PC-3 (cell line): Measurements from ENCODE around the gene PCDH15. TPM values are rescaled to one million over a fixed set of nuclear protein-coding genes. Genes with fewer than 3 reads are reported as not detected.
A peak's percentile ranks its signal among the peaks of the same experiment; 100 is the strongest.

Experiments used
- ATAC-seq: fragments of 200-7000 bp; cut with Tn5 transposase; 2 replicates; pipeline ENCODE4 v1.9.1; 2020; ENCODE audit warnings: mild to moderate bottlenecking, moderate library complexity
- BruUV-seq: library from RNA; stranded (reverse); fragments of 400-500 nt; replicated peaks from 2 replicates; lab custom pipeline; 2021; lab: Mats Ljungman, UMichigan
- CTCF ChIA-PET: fragments of 300-600 bp; sonication (Branson Sonifier 250); formaldehyde crosslinking; loops from one replicate; lab custom pipeline; 2022; ENCODE audit warnings: antibody characterized with exemption; lab: Charles Lee
- POLR2A ChIA-PET: fragments of 300-600 bp; sonication (Branson Sonifier 250); formaldehyde crosslinking; loops from one replicate; lab custom pipeline; 2022; ENCODE audit warnings: antibody characterized with exemption; ENCODE audit not compliant: unreplicated experiment; lab: Charles Lee
- DNase-seq: peaks from one replicate; pipeline ENCODE4 v3.0.0-alpha.2; 2015
- H2AFZ ChIP-seq: fragments of 300-600 bp; sonication (generic); 2 replicates; pipeline ENCODE4 v1.6.0; 2016; ENCODE audit warnings: antibody characterized with exemption, low read length
- H3F3A ChIP-seq: fragments of 300-600 bp; sonication (generic); one replicate; pipeline ENCODE4 v1.6.0; 2017; ENCODE audit warnings: antibody characterized with exemption, low read length, control low read depth, mild to moderate bottlenecking; ENCODE audit not compliant: unreplicated experiment
- H3K27ac ChIP-seq: fragments of 300-600 bp; sonication (generic); 2 replicates; pipeline ENCODE4 v1.5.1; 2016; ENCODE audit warnings: mild to moderate bottlenecking, low read length
- H3K27me3 ChIP-seq: fragments of 300-600 bp; sonication (generic); 2 replicates; pipeline ENCODE4 v1.6.1; 2016; ENCODE audit warnings: low read length, mixed read lengths
- H3K36me3 ChIP-seq: fragments of 300-600 bp; sonication (generic); 2 replicates; pipeline ENCODE4 v1.6.1; 2016; ENCODE audit warnings: low read depth, mixed run types, low read length, mixed read lengths
- H3K4me1 ChIP-seq: fragments of 300-600 bp; sonication (generic); 2 replicates; pipeline ENCODE4 v1.5.1; 2016; ENCODE audit warnings: low read length; ENCODE audit not compliant: insufficient read depth
- H3K4me2 ChIP-seq: fragments of 300-600 bp; sonication (generic); 2 replicates; pipeline ENCODE4 v1.6.0; 2016; ENCODE audit warnings: low read length
- H3K4me3 ChIP-seq: fragments of 300-600 bp; sonication (generic); 2 replicates; pipeline ENCODE4 v1.5.1; 2016; ENCODE audit warnings: mild to moderate bottlenecking, low read length, mixed read lengths
- H3K79me2 ChIP-seq: fragments of 300-600 bp; sonication (generic); 2 replicates; pipeline ENCODE4 v1.6.1; 2017; ENCODE audit warnings: low read length, mixed read lengths
- H3K9ac ChIP-seq: fragments of 300-600 bp; sonication (generic); 2 replicates; pipeline ENCODE4 v1.6.0; 2016; ENCODE audit warnings: mild to moderate bottlenecking, low read length
- H3K9me2 ChIP-seq: fragments of 300-600 bp; sonication (generic); replicated peaks from 2 replicates; pipeline ENCODE4 v1.6.1; 2016; ENCODE audit warnings: mixed run types, low read length, mixed read lengths
- H3K9me3 ChIP-seq: fragments of 300-600 bp; sonication (generic); 2 replicates; pipeline ENCODE4 v1.6.1; 2016; ENCODE audit warnings: low read length, mixed read lengths
- H4K20me1 ChIP-seq: fragments of 300-600 bp; sonication (generic); 2 replicates; pipeline ENCODE4 v1.6.1; 2016; ENCODE audit warnings: low read length, mixed read lengths
- EZH2 ChIP-seq: fragments of 300-600 bp; sonication (generic); IDR thresholded peaks from one replicate; pipeline ENCODE4 v1.6.1; 2017; ENCODE audit warnings: antibody characterized with exemption, mild to moderate bottlenecking, low read length; ENCODE audit not compliant: unreplicated experiment
- EZH2phosphoT487 ChIP-seq: fragments of 300-600 bp; sonication (generic); IDR thresholded peaks from 2 replicates; pipeline ENCODE4 v1.6.1; 2018; ENCODE audit warnings: mild to moderate bottlenecking, antibody characterized with exemption, low read length, borderline replicate concordance
- intact Hi-C: fragments of 100-400 bp; cut with micrococcal nuclease; formaldehyde crosslinking; loops from 2 replicates; pipeline ENCODE4 v1.9.0; 2023
- total RNA-seq: library from RNA; depleted of rRNA; stranded (reverse); fragments of >200 nt; gene quantifications from 2 replicates; pipeline ENCODE4 v1.2.3, GENCODE V29; 2014
- TF ChIP-seq, protein P1 (sequence below): fragments of 300-600 bp; sonication (generic); conservative IDR thresholded peaks from 2 replicates; pipeline ENCODE4 v1.5.1; 2017; ENCODE audit warnings: antibody characterized with exemption, low read depth, mild to moderate bottlenecking, low read length

The PCDH15 gene
- total RNA-seq, 1 experiment from 2014 or later, result not detected

DNA sequence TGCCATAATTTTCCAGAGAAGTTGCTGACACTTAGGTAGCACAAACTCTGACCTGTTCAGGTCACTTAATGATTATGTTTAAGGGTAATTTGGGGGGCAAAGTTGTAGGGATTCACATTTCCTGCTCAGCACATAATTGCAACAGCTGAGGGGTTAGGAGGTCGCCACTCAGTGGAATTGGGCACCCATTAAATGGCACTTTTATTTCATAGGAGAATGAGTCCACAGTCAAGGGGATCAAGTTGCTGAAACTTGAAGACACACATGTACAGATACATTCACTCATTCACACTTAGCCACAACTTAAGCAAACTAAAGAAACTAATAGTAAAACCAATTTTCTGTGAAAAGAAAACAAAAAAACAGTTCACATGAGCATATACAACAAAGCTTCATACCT, 1.5 kb downstream of the PCDH15 start:
- Histone ChIP-seq H3K9me2 (0 out of 2 replicates have a peak, but pooled peaks cover 4% of the 10 kb centered on the region), H3K4me1 (peaks cover 27% of the 10 kb centered on the region), H3K27me3 (no peaks in the 10 kb centered on the region), H3K9ac (no peak overlapping the region), H3K79me2 (no peaks in the 10 kb centered on the region), H4K20me1 (no peaks in the 10 kb centered on the region), H3K4me2 (no peak overlapping the region), H3F3A (no peaks in the 10 kb centered on the region), H3K27ac (no peak overlapping the region), H3K36me3 (no peaks in the 10 kb centered on the region), H2AFZ (no peak overlapping the region), H3K9me3 (no peaks in the 10 kb centered on the region), H3K4me3 (no peak overlapping the region)
- ChIA-PET CTCF (no interaction called here), POLR2A (no interaction called here)
- DNase-seq, result no peak
- no peak for ATAC-seq
- no peak for TF ChIP-seq EZH2
- no peak for TF ChIP-seq EZH2phosphoT487
- TF ChIP-seq, protein P1, sequence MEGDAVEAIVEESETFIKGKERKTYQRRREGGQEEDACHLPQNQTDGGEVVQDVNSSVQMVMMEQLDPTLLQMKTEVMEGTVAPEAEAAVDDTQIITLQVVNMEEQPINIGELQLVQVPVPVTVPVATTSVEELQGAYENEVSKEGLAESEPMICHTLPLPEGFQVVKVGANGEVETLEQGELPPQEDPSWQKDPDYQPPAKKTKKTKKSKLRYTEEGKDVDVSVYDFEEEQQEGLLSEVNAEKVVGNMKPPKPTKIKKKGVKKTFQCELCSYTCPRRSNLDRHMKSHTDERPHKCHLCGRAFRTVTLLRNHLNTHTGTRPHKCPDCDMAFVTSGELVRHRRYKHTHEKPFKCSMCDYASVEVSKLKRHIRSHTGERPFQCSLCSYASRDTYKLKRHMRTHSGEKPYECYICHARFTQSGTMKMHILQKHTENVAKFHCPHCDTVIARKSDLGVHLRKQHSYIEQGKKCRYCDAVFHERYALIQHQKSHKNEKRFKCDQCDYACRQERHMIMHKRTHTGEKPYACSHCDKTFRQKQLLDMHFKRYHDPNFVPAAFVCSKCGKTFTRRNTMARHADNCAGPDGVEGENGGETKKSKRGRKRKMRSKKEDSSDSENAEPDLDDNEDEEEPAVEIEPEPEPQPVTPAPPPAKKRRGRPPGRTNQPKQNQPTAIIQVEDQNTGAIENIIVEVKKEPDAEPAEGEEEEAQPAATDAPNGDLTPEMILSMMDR, result no peak
- intact Hi-C loops, result loop anchor here (10.0 kb wide), 1 partner anchor 215 kb away; no protein-coding TSS in a partner anchor
- no TSS peak for BruUV-seq

DNA sequence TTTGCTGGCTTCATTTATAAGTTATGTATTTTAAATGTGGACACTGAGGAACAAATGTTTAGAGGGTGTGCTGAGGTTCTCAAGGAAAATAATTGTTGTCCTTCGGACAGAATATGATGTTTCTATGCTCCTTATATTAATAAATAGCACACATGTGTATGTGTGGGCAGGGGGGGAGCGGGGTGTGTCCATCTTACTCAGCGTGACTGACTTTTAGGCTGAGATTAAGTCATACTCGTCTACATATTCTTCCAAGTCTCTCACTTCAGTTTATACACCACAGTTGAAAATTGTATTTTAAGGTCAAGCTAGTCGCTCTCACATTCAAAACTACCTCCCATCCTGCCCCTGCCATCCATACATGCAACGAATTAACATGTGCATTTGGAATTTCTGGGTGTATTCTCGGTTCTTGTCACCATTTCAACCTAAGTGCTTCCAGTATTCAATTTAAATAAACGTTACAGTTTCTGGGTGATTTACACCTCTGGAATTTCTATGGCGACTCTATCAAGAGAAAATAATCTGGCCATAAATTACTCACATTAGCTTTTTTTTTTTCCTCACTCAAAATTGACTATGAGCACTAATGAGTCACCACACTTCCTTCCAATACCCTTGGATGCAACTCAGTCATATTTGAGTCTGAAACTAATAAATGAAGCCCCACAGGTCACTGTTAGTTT, 3.3 kb downstream of the PCDH15 start:
- POLR2A ChIA-PET, result interaction anchor here (0.5 to 0.6 kb wide), 6 partner anchors 16 to 1942 kb away, joined by 3 to 8 read pairs (median 3); no protein-coding TSS in a partner anchor
- CTCF ChIA-PET, result interaction anchor here (0.6 kb wide), 5 partner anchors 21 to 1267 kb away, joined by 3 to 5 read pairs (median 3); no protein-coding TSS in a partner anchor
- intact Hi-C loops, result loop anchor here (10.0 kb wide), 1 partner anchor 213 kb away; no protein-coding TSS in a partner anchor
- Histone ChIP-seq H3K27me3 (no peaks in the 10 kb centered on the region), H3K9me3 (no peaks in the 10 kb centered on the region), H3F3A (no peaks in the 10 kb centered on the region), H3K79me2 (no peaks in the 10 kb centered on the region), H4K20me1 (no peaks in the 10 kb centered on the region), H3K4me2 (peak overlapping the region; percentile 77), H3K4me3 (peak overlapping the region; percentile 52), H3K36me3 (no peaks in the 10 kb centered on the region), H3K9me2 (0 out of 2 replicates have a peak, but pooled peaks cover 4% of the 10 kb centered on the region), H3K9ac (peak overlapping the region; percentile 9), H3K27ac (peak overlapping the region; percentile 69), H2AFZ (peak overlapping the region; percentile 65), H3K4me1 (peaks cover 27% of the 10 kb centered on the region)
- no peak for TF ChIP-seq EZH2
- TF ChIP-seq, protein P1, result no peak
- no peak for TF ChIP-seq EZH2phosphoT487
- DNase-seq (peak; percentile 95), ATAC-seq (peak; percentile 73)
- BruUV-seq, result no TSS peak

DNA sequence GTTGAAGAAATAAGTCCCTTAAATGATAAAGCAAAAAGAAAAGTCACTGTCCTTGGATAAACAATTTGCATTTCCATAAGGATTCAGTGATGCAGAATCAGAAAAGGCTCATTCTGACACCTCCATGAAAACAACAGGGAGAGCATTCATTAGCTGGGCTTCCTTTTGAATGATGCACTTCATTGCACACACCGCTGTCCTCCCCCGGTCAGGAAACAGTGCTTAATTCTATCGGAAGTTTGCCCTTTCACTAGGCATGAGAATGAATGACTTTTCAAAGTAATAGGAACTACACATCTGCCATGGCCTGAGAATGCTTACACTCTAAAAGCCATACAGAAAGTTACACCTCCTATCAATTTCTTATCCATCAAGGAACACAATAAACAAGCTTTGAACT, 4.2 kb downstream of the PCDH15 start:
- TF ChIP-seq EZH2 (no peak), EZH2phosphoT487 (no peak)
- TF ChIP-seq, protein P1, result no peak
- Histone ChIP-seq H3K9ac (peak overlapping the region; percentile 9; the same call in 1 of the 2 replicates), H3K4me1 (peaks cover 27% of the 10 kb centered on the region), H4K20me1 (no peaks in the 10 kb centered on the region), H3K4me3 (no peak overlapping the region), H3K9me2 (0 out of 2 replicates have a peak, but pooled peaks cover 4% of the 10 kb centered on the region), H3K79me2 (no peaks in the 10 kb centered on the region), H3K4me2 (peak overlapping the region; percentile 77), H3K9me3 (no peaks in the 10 kb centered on the region), H2AFZ (peak overlapping the region; percentile 65), H3F3A (no peaks in the 10 kb centered on the region), H3K36me3 (no peaks in the 10 kb centered on the region), H3K27me3 (no peaks in the 10 kb centered on the region), H3K27ac (peak overlapping the region; percentile 69)
- no TSS peak for BruUV-seq
- no peak for DNase-seq
- POLR2A ChIA-PET, result no interaction called here
- intact Hi-C loops, result loop anchor here (10.0 kb wide), 1 partner anchor 212 kb away; no protein-coding TSS in a partner anchor
- no peak for ATAC-seq
- CTCF ChIA-PET, result interaction anchor here (0.5 kb wide), 1 partner anchor 220 kb away, joined by 3 read pairs; no protein-coding TSS in a partner anchor
